GM19099 (cell line): ENCODE results near the gene KAT6B.

Source experiments
- POLR2A ChIP-seq: IDR thresholded peaks from 3 replicates; pipeline ENCODE4 v1.6.1; 2011; ENCODE audit warnings: low read depth; ENCODE audit not compliant: insufficient read length; ENCODE audit errors: extremely low read depth

KAT6B gene

GRCh38 chr10:75042292-75042974 is 216.0 kb downstream of the KAT6B start:
- TF ChIP-seq POLR2A, result no peak

GRCh38 chr10:75043256-75044131 is 217.1 kb downstream of the KAT6B start:
- no peak for TF ChIP-seq POLR2A

- no peak for TF ChIP-seq POLR2A
Measured at GRCh38 chr10:75048669-75049098, 222.3 kb downstream of the KAT6B start.

GRCh38 chr10:75049316-75050148 is 223.1 kb downstream of the KAT6B start:
- no peak for TF ChIP-seq POLR2A

GRCh38 chr10:75050149-75050919 is 223.9 kb downstream of the KAT6B start:
- TF ChIP-seq POLR2A, result no peak

GRCh38 chr10:75051308-75051707 is 224.9 kb downstream of the KAT6B start:
- no peak for TF ChIP-seq POLR2A

GRCh38 chr10:75057680-75058079 is 231.3 kb downstream of the KAT6B start:
- TF ChIP-seq POLR2A, result no peak

- no peak for TF ChIP-seq POLR2A
Measured at GRCh38 chr10:75058161-75058560, 231.8 kb downstream of the KAT6B start.

GRCh38 chr10:75061709-75062505 is 235.5 kb downstream of the KAT6B start:
- TF ChIP-seq POLR2A, result no peak

GRCh38 chr10:75062506-75063299 is 236.3 kb downstream of the KAT6B start:
- no peak for TF ChIP-seq POLR2A

- TF ChIP-seq POLR2A, result no peak
Measured at GRCh38 chr10:75063461-75064230, 237.2 kb downstream of the KAT6B start.

- TF ChIP-seq POLR2A, result no peak
Measured at GRCh38 chr10:75065076-75065475, 238.7 kb downstream of the KAT6B start.
